Fibroblast of the aortic adventitia (primary cell): ENCODE data around the gene MCU. TPM values are rescaled to one million over a fixed set of nuclear protein-coding genes. Genes with fewer than 3 reads are reported as not detected.
"Not testable (repeated sequence)": the region's sequence is repeated elsewhere in the genome, so short reads cannot be mapped to it uniquely, and the experiment has no call there.

Experiments
- DNase-seq: peaks from one replicate; pipeline ENCODE4 v3.0.0-alpha.2; 2010; ENCODE audit warnings: low read depth
- H3K4me3 ChIP-seq: 2 replicates; pipeline ENCODE4 v1.5.1; 2011; ENCODE audit warnings: low read depth, mild to moderate bottlenecking, control low read depth, low read length, moderate library complexity
- total RNA-seq: library from RNA; depleted of rRNA; stranded (reverse); fragments of >200 nt; gene quantifications from 2 replicates; pipeline ENCODE4 v1.2.3, GENCODE V29; 2012; ENCODE audit warnings: low replicate concordance
- TF ChIP-seq, protein P1 (sequence below): IDR thresholded peaks from 2 replicates; pipeline ENCODE4 v1.5.1; 2011; ENCODE audit warnings: mild to moderate bottlenecking, low read length, control low read depth, inconsistent platforms; ENCODE audit not compliant: insufficient read depth

Gene MCU
- total RNA-seq, 1 donor = 32.5 TPM

DNA sequence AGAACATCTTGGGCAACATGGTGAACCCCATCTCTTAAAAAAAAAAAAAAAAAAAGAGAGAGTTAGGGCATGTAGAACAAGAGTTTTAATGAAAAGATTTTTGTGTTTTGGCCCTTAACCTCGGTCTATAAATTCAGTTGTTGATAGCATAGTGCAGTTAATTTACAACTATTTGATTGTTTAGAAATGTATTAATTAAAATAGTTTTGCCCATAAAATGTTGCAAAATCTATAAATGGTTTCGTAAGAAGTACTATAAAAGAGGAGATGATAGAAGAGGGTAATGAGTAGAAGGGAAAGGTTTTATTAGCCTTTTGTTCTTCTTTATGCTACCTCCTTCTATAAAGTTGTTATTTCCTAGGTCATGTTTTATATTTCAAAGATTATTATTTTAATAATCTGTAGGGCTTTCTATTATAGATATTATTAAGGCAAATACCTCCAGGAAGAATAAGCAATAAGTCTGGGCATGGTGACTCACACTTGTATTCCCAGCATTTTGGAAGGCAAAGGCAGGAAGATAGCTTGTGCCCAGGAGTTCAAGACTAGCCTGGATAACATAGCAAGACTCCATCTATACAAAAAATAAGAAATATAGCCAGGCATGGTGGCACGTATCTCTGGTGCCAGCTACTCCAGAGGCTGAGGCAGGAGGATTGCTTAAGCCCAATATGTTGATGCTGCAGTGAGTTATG is 73.3 kb downstream of the MCU start:
- H3K4me3 ChIP-seq = no peak overlapping the region
- TF ChIP-seq, protein P1, sequence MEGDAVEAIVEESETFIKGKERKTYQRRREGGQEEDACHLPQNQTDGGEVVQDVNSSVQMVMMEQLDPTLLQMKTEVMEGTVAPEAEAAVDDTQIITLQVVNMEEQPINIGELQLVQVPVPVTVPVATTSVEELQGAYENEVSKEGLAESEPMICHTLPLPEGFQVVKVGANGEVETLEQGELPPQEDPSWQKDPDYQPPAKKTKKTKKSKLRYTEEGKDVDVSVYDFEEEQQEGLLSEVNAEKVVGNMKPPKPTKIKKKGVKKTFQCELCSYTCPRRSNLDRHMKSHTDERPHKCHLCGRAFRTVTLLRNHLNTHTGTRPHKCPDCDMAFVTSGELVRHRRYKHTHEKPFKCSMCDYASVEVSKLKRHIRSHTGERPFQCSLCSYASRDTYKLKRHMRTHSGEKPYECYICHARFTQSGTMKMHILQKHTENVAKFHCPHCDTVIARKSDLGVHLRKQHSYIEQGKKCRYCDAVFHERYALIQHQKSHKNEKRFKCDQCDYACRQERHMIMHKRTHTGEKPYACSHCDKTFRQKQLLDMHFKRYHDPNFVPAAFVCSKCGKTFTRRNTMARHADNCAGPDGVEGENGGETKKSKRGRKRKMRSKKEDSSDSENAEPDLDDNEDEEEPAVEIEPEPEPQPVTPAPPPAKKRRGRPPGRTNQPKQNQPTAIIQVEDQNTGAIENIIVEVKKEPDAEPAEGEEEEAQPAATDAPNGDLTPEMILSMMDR = no peak
- DNase-seq = peak; percentile 46

DNA sequence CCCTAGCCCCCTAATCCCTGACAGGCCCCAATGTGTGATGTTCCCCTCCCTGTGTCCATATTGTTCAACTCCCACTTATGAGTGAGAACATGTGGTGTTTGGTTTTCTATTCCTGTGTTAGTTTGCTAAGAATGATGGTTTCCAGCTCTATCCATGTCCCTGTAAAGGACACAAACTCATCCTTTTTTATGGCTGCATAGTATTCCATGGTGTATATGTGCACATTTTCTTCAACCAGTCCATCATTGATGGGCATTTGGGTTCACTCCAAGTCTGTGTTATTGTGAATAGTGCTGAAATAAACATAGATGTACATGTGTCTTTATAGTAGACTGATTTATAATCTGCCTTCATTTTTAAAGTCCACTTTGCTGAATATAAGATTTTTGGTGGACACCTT is 79.3 kb downstream of the MCU start:
- H3K4me3 ChIP-seq, DNase-seq: not testable (repeated sequence)

DNA sequence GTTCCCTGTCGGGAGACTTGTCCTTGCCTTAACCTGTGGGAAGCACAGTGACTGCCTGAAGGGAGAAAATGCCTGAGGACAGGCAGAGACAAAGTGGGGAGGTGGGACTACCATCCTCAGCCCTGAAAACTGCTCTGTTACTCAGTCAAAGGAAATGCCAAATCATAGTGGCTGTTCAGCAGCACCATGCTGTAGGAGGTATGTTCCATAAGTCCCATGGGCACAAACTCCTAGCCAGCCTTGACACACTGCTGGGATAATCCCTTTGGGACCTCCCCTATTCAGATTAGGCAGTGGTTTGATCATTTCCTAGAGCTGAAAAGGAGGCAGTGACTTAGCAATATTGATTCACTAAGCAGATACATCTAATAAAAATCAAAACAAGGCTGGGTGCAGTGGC is 80.1 kb downstream of the MCU start:
- no peak for DNase-seq
- no peak overlapping the region for H3K4me3 ChIP-seq
- TF ChIP-seq, protein P1 = no peak

DNA sequence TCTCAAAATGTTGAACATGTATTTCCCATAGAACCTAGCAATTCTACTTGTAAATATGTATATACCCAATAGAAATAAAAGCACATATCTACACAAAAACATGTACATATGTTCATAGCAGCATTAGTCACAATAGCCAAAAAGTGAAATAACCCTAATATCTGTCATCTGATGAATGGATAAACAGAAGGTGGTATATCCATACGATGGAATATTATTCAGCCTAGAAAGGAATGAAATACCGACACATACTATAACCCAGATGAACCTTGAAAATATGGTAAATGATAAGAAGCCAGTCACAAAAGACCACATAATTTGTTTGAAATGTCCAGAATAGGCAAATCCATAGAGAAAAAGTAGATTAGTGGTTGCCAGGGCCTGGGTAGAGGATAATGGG is 87.9 kb downstream of the MCU start:
- H3K4me3 ChIP-seq = no peak overlapping the region
- TF ChIP-seq, protein P1 = no peak
- no peak for DNase-seq

DNA sequence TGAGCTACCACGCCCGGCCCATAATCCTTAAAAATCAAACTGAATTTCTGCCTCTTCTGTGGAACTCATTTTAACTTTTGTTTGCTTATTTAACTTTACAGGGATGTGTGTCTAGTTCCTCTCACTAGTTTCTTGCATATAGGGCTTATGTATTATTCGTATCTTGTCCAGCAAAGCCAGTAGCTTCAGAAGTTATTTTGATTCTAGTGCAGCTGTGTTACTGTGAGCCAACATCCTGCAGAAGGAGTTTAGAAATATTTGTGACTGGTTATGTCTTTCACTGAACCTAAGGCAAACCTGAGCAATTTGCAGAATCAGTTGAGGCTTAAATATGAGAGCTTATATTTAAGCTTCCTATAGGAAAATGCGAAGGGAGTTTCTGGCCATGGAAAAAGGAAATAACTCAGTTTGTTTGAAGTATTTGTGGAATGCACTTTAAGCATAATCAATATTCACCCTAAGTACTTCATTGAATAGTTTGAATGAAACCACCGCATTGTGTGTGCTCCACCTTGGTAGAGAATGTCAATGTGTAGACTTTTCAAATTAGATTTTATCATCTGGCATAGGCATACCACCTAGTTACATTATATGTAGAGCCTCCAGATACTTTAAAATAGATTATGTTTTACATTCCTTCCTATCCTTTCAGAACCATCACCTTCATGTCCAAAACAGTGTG is 90.8 kb downstream of the MCU start:
- TF ChIP-seq, protein P1 = no peak
- DNase-seq = no peak
- H3K4me3 ChIP-seq = no peak overlapping the region

DNA sequence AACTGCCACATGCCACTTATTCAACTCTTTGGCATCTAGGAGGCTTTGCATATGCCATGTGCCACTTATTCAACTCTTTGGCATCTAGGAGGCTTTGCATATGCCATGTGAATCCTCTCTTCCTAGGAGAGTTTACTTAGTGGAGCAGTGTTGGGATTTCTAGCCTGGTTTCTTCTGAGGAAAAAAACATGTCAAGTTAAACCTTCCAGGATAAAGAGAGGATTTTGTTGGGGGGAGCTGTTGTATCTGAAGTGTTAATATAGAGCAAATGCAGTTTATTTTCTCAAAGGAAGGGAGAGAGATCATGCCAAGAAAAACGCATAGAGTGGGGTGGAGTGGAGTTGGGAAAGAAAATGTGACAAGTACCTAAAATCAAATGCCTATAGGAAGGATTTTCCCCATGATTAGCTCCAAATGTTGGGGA is 91.5 kb downstream of the MCU start:
- H3K4me3 ChIP-seq = no peak overlapping the region
- TF ChIP-seq, protein P1 = no peak
- peak; percentile 17 for DNase-seq

DNA sequence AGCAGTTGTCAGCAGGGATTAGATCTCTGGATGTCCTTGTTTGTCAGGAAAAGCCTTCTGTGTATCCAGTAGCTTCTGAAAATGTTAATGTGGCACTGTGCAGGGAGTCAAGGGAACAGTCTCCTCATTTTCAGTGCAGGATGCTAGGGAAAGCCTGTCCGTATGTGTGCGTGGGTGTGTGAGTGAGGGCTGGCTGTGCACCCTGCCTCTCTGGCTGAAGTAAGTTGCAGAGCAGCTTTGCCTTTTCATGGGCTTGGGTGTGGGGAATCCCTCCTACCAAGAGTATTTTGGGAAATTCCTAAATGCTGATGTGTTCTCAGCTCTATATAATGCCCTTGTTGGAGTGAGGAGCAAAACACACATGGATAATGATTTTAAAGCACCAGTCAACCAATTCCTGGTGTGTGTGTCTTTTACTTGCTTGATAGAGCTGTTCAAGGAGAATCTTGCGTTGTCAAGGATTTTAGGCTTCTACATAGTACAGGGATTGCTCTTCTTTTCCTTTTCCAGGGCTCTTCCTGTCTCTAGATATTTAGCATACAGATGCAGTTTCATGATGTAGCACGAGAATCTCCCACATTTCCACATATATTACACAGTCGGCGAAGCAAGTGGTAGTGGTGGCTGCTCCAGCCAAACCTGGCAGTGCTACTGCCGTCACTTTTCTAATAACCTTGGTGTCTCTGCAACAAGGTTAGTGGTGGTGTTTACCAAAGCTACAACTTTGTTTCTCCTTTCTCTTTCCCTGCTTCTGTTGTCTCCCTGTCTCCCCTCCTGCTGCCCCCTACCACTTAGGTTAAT is 92.8 kb downstream of the MCU start:
- DNase-seq = peak; percentile 96
- TF ChIP-seq, protein P1 = no peak
- peak overlapping the region; percentile 38 for H3K4me3 ChIP-seq
